Common myeloid progenitor, CD34-positive (primary cell): ENCODE data around the gene ZNF654.

Source experiments
- CTCF ChIA-PET: fragments of 350-600 bp; sonication (Branson Sonifier 250); formaldehyde crosslinking; loops from one replicate; lab custom pipeline; 2021; ENCODE audit warnings: antibody characterized with exemption; lab: Charles Lee
- POLR2A ChIA-PET: fragments of 350-600 bp; sonication (Branson Sonifier 250); formaldehyde crosslinking; loops from one replicate; lab custom pipeline; 2021; ENCODE audit warnings: antibody characterized with exemption; lab: Charles Lee
- DNase-seq, 3 donors: peaks; one replicate each; pipeline versions ENCODE4 v3.0.0 to v3.0.0-alpha.2; 2013
- H3K27ac ChIP-seq, 2 experiments: 1 replicate in 1 of 2; 2 replicates in 1 of 2; pipeline ENCODE4 v1.7.0; 2013; ENCODE audit warnings: inconsistent platforms in 2 of 2, low read length in 2 of 2, mild to moderate bottlenecking in 2 of 2, low read depth in 1 of 2, moderate library complexity in 1 of 2; ENCODE audit not compliant: severe bottlenecking in 2 of 2, insufficient read depth in 1 of 2, poor library complexity in 1 of 2
- H3K27me3 ChIP-seq, 5 experiments: replicated peaks in 2 of 5; 1 replicate in 3 of 5; 2 replicates in 2 of 5; pipeline versions ENCODE4 v1.6.1 to v1.7.0; 2013; ENCODE audit warnings: low read length in 4 of 5, mild to moderate bottlenecking in 2 of 5, moderate library complexity in 2 of 5, inconsistent platforms in 1 of 5; ENCODE audit not compliant: insufficient read depth in 5 of 5, control insufficient read depth in 4 of 5
- H3K36me3 ChIP-seq, 4 experiments: 1 replicate in 2 of 4; 2 replicates in 2 of 4; pipeline versions ENCODE4 v1.6.1 to v1.7.0; 2013; ENCODE audit warnings: low read length in 3 of 4, control low read depth in 1 of 4, mild to moderate bottlenecking in 1 of 4; ENCODE audit not compliant: control insufficient read depth in 4 of 4, insufficient read depth in 4 of 4
- H3K4me1 ChIP-seq, 4 experiments: 1 replicate in 3 of 4; 2 replicates in 1 of 4; pipeline versions ENCODE4 v1.6.1 to v1.7.1; 2013; ENCODE audit warnings: low read length in 3 of 4, mild to moderate bottlenecking in 3 of 4, control low read depth in 1 of 4, inconsistent platforms in 1 of 4, moderate library complexity in 1 of 4; ENCODE audit not compliant: control insufficient read depth in 4 of 4, insufficient read depth in 4 of 4; ENCODE audit errors: control extremely low read depth in 1 of 4
- H3K4me3 ChIP-seq, 7 experiments: 1 replicate in 4 of 7; 2 replicates in 3 of 7; pipeline versions ENCODE4 v1.5.1 to v1.7.0; 2013; ENCODE audit warnings: mild to moderate bottlenecking in 7 of 7, low read length in 6 of 7, moderate library complexity in 6 of 7, inconsistent platforms in 2 of 7, low read depth in 2 of 7, control low read depth in 1 of 7; ENCODE audit not compliant: insufficient read depth in 4 of 7, control insufficient read depth in 1 of 7; ENCODE audit errors: extremely low read depth in 1 of 7
- H3K9me3 ChIP-seq, 5 experiments: 1 replicate in 4 of 5; 2 replicates in 1 of 5; pipeline versions ENCODE4 v1.6.1 to v1.7.1; 2013; ENCODE audit warnings: low read length in 4 of 5, mild to moderate bottlenecking in 2 of 5, inconsistent platforms in 1 of 5, low read depth in 1 of 5, moderate library complexity in 1 of 5; ENCODE audit not compliant: control insufficient read depth in 4 of 5, insufficient read depth in 2 of 5; ENCODE audit errors: control extremely low read depth in 1 of 5
- WGBS: methylation state at CpG from one replicate; pipeline ENCODE4 v1.1.5; 2013; ENCODE audit not compliant: insufficient coverage; 5-methylcytosine and 5-hydroxymethylcytosine counted together

ZNF654 gene

GRCh38 chr3:88034491-88035275 lies 24.4 kb upstream of the ZNF654 start:
- Histone ChIP-seq H3K9me3 (peaks cover 0 to 4% (median 0%) of the 10 kb centered on the region in 5 experiments), H3K27me3 (no peaks in the 10 kb centered on the region), H3K4me3 (peak overlapping the region in 3 of 7 experiments; percentile 13 to 47 (median 44)), H3K27ac (peak overlapping the region; percentile 27 to 84), H3K4me1 (peaks cover 14 to 56% (median 27%) of the 10 kb centered on the region in 4 experiments), H3K36me3 (no peaks in the 10 kb centered on the region)
- POLR2A ChIA-PET, result no interaction called here
- CTCF ChIA-PET, result interaction anchor here (0.8 to 0.9 kb wide), 2 partner anchors 55 to 79 kb away, joined by 3 read pairs; no protein-coding TSS in a partner anchor
- 39% methylated on average over 5 of the region's 8 CpGs for WGBS
- DNase-seq, result peak in 1 of 3 donors; percentile 43

GRCh38 chr3:88036221-88036620 lies 22.8 kb upstream of the ZNF654 start:
- 83% methylated on average over 3 of the region's 5 CpGs for WGBS
- Histone ChIP-seq H3K4me3 (no peak overlapping the region), H3K27ac (no peak overlapping the region), H3K27me3 (no peaks in the 10 kb centered on the region), H3K36me3 (no peaks in the 10 kb centered on the region), H3K4me1 (peaks cover 14 to 53% (median 26%) of the 10 kb centered on the region in 4 experiments), H3K9me3 (peaks cover 0 to 4% (median 0%) of the 10 kb centered on the region in 5 experiments)
- no peak for DNase-seq
- ChIA-PET POLR2A (no interaction called here), CTCF (no interaction called here)

- CTCF ChIA-PET, result interaction anchor here (0.7 to 1.7 kb wide), 2 partner anchors 14 to 100 kb away, joined by 3 to 4 read pairs; no protein-coding TSS in a partner anchor
Measured at GRCh38 chr3:88038566-88038965, 20.5 kb upstream of the ZNF654 start.

DNA sequence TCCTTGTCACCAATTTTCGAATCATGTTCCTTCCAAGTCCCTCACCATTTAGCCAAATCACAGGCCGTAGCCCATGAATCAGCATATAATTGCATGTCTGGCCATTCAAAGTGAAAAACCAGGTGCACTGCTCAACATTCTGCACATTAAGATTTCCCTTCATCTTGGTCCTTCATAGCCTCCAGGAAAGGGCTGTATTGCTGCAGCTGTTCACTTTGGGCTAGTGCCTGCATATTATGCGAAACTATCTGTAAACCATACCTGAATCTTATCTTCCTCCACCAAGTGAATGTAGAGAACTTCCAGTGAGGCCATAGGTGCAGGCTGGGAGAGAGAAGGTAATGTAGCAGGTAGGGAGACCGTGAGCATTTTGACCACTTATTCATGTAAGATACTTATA lies 18.5 kb upstream of the ZNF654 start:
- Histone ChIP-seq H3K36me3 (no peaks in the 10 kb centered on the region), H3K4me1 (peaks cover 3 to 28% (median 9%) of the 10 kb centered on the region in 4 experiments), H3K27me3 (no peaks in the 10 kb centered on the region), H3K9me3 (peaks cover 0 to 4% (median 0%) of the 10 kb centered on the region in 5 experiments), H3K27ac (no peak overlapping the region), H3K4me3 (no peak overlapping the region)
- 97% methylated on average over 2 of the region's 4 CpGs for WGBS
- ChIA-PET CTCF (no interaction called here), POLR2A (no interaction called here)
- no peak for DNase-seq

More at GRCh38 chr3:88038566-88038965, 20.5 kb upstream of the ZNF654 start:
- peaks cover 8 to 32% (median 12%) of the 10 kb centered on the region in 4 experiments for H3K4me1 ChIP-seq
- peaks cover 0 to 4% (median 0%) of the 10 kb centered on the region in 5 experiments for H3K9me3 ChIP-seq
- WGBS, result 100% methylated on average over 1 of the region's 2 CpGs
- no peaks in the 10 kb centered on the region for H3K36me3 ChIP-seq
- POLR2A ChIA-PET, result no interaction called here
- no peak overlapping the region for H3K4me3 ChIP-seq
- no peak overlapping the region for H3K27ac ChIP-seq
- DNase-seq, result no peak
- no peaks in the 10 kb centered on the region for H3K27me3 ChIP-seq

GRCh38 chr3:88041005-88041404 lies 18.1 kb upstream of the ZNF654 start:
- ChIA-PET POLR2A (no interaction called here), CTCF (no interaction called here)
- Histone ChIP-seq H3K4me1 (peaks cover 3 to 32% (median 9%) of the 10 kb centered on the region in 4 experiments), H3K27me3 (no peaks in the 10 kb centered on the region), H3K9me3 (peaks cover 0 to 4% (median 0%) of the 10 kb centered on the region in 5 experiments), H3K27ac (no peak overlapping the region), H3K36me3 (no peaks in the 10 kb centered on the region), H3K4me3 (no peak overlapping the region)
- 100% methylated on average over 1 of the region's 3 CpGs for WGBS
- DNase-seq, result no peak

- Histone ChIP-seq H3K27me3 (no peaks in the 10 kb centered on the region), H3K27ac (peak overlapping the region in 1 of 2 experiments; percentile 46), H3K4me3 (peak overlapping the region in 1 of 7 experiments; percentile 40), H3K36me3 (no peaks in the 10 kb centered on the region), H3K4me1 (peaks cover 0 to 28% (median 4%) of the 10 kb centered on the region in 4 experiments), H3K9me3 (peaks cover 0 to 3% (median 0%) of the 10 kb centered on the region in 5 experiments)
- POLR2A ChIA-PET, result interaction anchor here (1.4 kb wide), 1 partner anchor 14 kb away, joined by 5 read pairs; the partner anchor contains the start of genes CGGBP1 and ZNF654
- CTCF ChIA-PET, result interaction anchor here (0.9 to 1.6 kb wide), 3 partner anchors 8 to 31 kb away, joined by 3 to 4 read pairs (median 3); no protein-coding TSS in a partner anchor
- peak in 2 of 3 donors; percentile 46 to 58 for DNase-seq
- WGBS, result no CpG with 5 or more reads among the region's 1 CpG
Measured at GRCh38 chr3:88044411-88044810, 14.6 kb upstream of the ZNF654 start.

GRCh38 chr3:88046766-88047165 lies 12.3 kb upstream of the ZNF654 start:
- no peaks in the 10 kb centered on the region for H3K27me3 ChIP-seq
- 67% methylated on average over 1 of the region's 5 CpGs for WGBS
- H3K4me1 ChIP-seq, result peaks cover 0 to 28% (median 4%) of the 10 kb centered on the region in 4 experiments
- ChIA-PET POLR2A (no interaction called here), CTCF (interaction anchor here (0.9 to 2.1 kb wide), 4 partner anchors 8 to 66 kb away, joined by 3 to 9 read pairs (median 5); no protein-coding TSS in a partner anchor)
- H3K9me3 ChIP-seq, result no peaks in the 10 kb centered on the region
- peak in 1 of 3 donors; percentile 28 for DNase-seq
- H3K27ac ChIP-seq, result no peak overlapping the region
- H3K4me3 ChIP-seq, result no peak overlapping the region
- no peaks in the 10 kb centered on the region for H3K36me3 ChIP-seq
